ENCODE measurements around the gene SLC22A2. TPM values are rescaled to one million over a fixed set of nuclear protein-coding genes. Genes with fewer than 3 reads are reported as not detected.

Gene SLC22A2
- total and polyA plus RNA-seq, 2 of the 13 experiments (the other 11 are each of a cell fraction or from before 2014, with no cell fraction given), result not detected

- TF ChIP-seq NFE2 (CRISPR knock-in tag; IDR thresholded peaks at IDR 0.05), result no peak
- peak; percentile 64; the same call in 1 of the 2 replicates for TF ChIP-seq RXRA (CRISPR knock-in tag; IDR thresholded peaks at IDR 0.05)
- no peak for TF ChIP-seq SMAD9 (CRISPR knock-in tag; IDR thresholded peaks at IDR 0.05)
- peak; percentile 50; the same call in 1 of the 2 replicates for TF ChIP-seq MEIS1 (CRISPR knock-in tag; IDR thresholded peaks at IDR 0.05; ENCODE audit: borderline replicate concordance)
- TF ChIP-seq ZNF710 (CRISPR knock-in tag; IDR thresholded peaks at IDR 0.05; ENCODE audit: borderline replicate concordance), result peak; percentile 32; the same call in 1 of the 2 replicates
- TF ChIP-seq SPEN (CRISPR knock-in tag; IDR thresholded peaks at IDR 0.05; ENCODE audit: low read depth), result peak; percentile 69
- peak; percentile 38; the same call in 1 of the 2 replicates for TF ChIP-seq IRF2 (CRISPR knock-in tag; IDR thresholded peaks at IDR 0.05)
- TF ChIP-seq, protein P1, sequence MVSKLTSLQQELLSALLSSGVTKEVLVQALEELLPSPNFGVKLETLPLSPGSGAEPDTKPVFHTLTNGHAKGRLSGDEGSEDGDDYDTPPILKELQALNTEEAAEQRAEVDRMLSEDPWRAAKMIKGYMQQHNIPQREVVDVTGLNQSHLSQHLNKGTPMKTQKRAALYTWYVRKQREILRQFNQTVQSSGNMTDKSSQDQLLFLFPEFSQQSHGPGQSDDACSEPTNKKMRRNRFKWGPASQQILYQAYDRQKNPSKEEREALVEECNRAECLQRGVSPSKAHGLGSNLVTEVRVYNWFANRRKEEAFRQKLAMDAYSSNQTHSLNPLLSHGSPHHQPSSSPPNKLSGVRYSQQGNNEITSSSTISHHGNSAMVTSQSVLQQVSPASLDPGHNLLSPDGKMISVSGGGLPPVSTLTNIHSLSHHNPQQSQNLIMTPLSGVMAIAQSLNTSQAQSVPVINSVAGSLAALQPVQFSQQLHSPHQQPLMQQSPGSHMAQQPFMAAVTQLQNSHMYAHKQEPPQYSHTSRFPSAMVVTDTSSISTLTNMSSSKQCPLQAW (CRISPR knock-in tag; IDR thresholded peaks at IDR 0.05), result peak; percentile 99
- peak; percentile 96 for TF ChIP-seq TBX3 (IDR thresholded peaks at IDR 0.05; ENCODE audit: borderline replicate concordance)
- peak; percentile 30; the same call in 1 of the 2 replicates for TF ChIP-seq ZNF598 (CRISPR knock-in tag; IDR thresholded peaks at IDR 0.05; ENCODE audit: borderline replicate concordance)
- TF ChIP-seq ZNF280D (CRISPR knock-in tag; IDR thresholded peaks at IDR 0.05), result no peak
- TF ChIP-seq SOX5 (CRISPR knock-in tag; IDR thresholded peaks at IDR 0.05; ENCODE audit: borderline replicate concordance), result peak; percentile 73
- TF ChIP-seq, protein P2, sequence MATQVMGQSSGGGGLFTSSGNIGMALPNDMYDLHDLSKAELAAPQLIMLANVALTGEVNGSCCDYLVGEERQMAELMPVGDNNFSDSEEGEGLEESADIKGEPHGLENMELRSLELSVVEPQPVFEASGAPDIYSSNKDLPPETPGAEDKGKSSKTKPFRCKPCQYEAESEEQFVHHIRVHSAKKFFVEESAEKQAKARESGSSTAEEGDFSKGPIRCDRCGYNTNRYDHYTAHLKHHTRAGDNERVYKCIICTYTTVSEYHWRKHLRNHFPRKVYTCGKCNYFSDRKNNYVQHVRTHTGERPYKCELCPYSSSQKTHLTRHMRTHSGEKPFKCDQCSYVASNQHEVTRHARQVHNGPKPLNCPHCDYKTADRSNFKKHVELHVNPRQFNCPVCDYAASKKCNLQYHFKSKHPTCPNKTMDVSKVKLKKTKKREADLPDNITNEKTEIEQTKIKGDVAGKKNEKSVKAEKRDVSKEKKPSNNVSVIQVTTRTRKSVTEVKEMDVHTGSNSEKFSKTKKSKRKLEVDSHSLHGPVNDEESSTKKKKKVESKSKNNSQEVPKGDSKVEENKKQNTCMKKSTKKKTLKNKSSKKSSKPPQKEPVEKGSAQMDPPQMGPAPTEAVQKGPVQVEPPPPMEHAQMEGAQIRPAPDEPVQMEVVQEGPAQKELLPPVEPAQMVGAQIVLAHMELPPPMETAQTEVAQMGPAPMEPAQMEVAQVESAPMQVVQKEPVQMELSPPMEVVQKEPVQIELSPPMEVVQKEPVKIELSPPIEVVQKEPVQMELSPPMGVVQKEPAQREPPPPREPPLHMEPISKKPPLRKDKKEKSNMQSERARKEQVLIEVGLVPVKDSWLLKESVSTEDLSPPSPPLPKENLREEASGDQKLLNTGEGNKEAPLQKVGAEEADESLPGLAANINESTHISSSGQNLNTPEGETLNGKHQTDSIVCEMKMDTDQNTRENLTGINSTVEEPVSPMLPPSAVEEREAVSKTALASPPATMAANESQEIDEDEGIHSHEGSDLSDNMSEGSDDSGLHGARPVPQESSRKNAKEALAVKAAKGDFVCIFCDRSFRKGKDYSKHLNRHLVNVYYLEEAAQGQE (IDR thresholded peaks at IDR 0.05; ENCODE audit: borderline replicate concordance in 1 of 2, low read depth in 1 of 2, low read length in 2 of 2), result no peak
- 0 out of 2 replicates have a peak, but pooled peaks have one; percentile 49 for TF ChIP-seq ZNF709 (CRISPR knock-in tag; IDR thresholded peaks at IDR 0.05)
- TF ChIP-seq ZNF570 (CRISPR knock-in tag; IDR thresholded peaks at IDR 0.05; ENCODE audit: borderline replicate concordance), result no peak
- peak; percentile 73 for TF ChIP-seq HNF4A (CRISPR knock-in tag; IDR thresholded peaks at IDR 0.05)
Observed at GRCh38 chr6:160254467-160255312, 3.9 kb downstream of the SLC22A2 start (continued).

All from HepG2 (cell line).